ENCODE results near the gene ARSA.

The ARSA gene

GRCh38 chr22:50606165-50606945, 21.6 kb downstream of the ARSA start:
- Histone ChIP-seq H3K4me3 (ENCODE audit: low read length) (no peak overlapping the region), H3F3A (ENCODE audit: control insufficient read depth, insufficient read depth) (0 out of 2 replicates have a peak, but pooled peaks cover 6% of the 10 kb centered on the region), H3K4me1 (ENCODE audit: control insufficient read depth, low read length) (peaks cover 7% of the 10 kb centered on the region), H3K36me3 (ENCODE audit: control insufficient read depth, low read length) (no peaks in the 10 kb centered on the region), H3K79me2 (ENCODE audit: control insufficient read depth, low read length) (no peaks in the 10 kb centered on the region), H3K4me2 (ENCODE audit: low read length) (no peak overlapping the region), H3K27ac (ENCODE audit: low read depth, low read length) (no peak overlapping the region), H3K9me2 (replicated peaks; ENCODE audit: control insufficient read depth, low read length) (no peaks in the 10 kb centered on the region), H3K9me3 (ENCODE audit: control insufficient read depth, insufficient read depth, low read length) (no peaks in the 10 kb centered on the region), H3K27me3 (ENCODE audit: control insufficient read depth, low read length) (peaks cover 50% of the 10 kb centered on the region), H4K20me1 (ENCODE audit: control insufficient read depth, insufficient read depth, low read depth, low read length) (no peaks in the 10 kb centered on the region)
- TF ChIP-seq EZH2phosphoT487 (IDR thresholded peaks at IDR 0.05; ENCODE audit: borderline replicate concordance, low read length) (no peak), CTCF (IDR thresholded peaks at IDR 0.05; ENCODE audit: low read depth, low read length, poor library complexity, severe bottlenecking) (peak; percentile 35)

- Histone ChIP-seq H3K4me2 (ENCODE audit: low read length) (no peak overlapping the region), H3K27me3 (ENCODE audit: control insufficient read depth, low read length) (peaks cover 52% of the 10 kb centered on the region), H3K4me3 (ENCODE audit: low read length) (no peak overlapping the region), H3K36me3 (ENCODE audit: control insufficient read depth, low read length) (no peaks in the 10 kb centered on the region), H3K9me2 (replicated peaks; ENCODE audit: control insufficient read depth, low read length) (no peaks in the 10 kb centered on the region), H4K20me1 (ENCODE audit: control insufficient read depth, insufficient read depth, low read depth, low read length) (no peaks in the 10 kb centered on the region), H3K27ac (ENCODE audit: low read depth, low read length) (no peak overlapping the region), H3F3A (ENCODE audit: control insufficient read depth, insufficient read depth) (0 out of 2 replicates have a peak, but pooled peaks cover 6% of the 10 kb centered on the region), H3K9me3 (ENCODE audit: control insufficient read depth, insufficient read depth, low read length) (no peaks in the 10 kb centered on the region), H3K4me1 (ENCODE audit: control insufficient read depth, low read length) (peaks cover 7% of the 10 kb centered on the region), H3K79me2 (ENCODE audit: control insufficient read depth, low read length) (no peaks in the 10 kb centered on the region)
- TF ChIP-seq EZH2phosphoT487 (IDR thresholded peaks at IDR 0.05; ENCODE audit: borderline replicate concordance, low read length) = no peak
- no peak for TF ChIP-seq CTCF (IDR thresholded peaks at IDR 0.05; ENCODE audit: low read depth, low read length, poor library complexity, severe bottlenecking)
Measured at GRCh38 chr22:50605613-50606074, 22.3 kb downstream of the ARSA start.

GRCh38 chr22:50605002-50605612, 22.8 kb downstream of the ARSA start:
- no peak for TF ChIP-seq CTCF (IDR thresholded peaks at IDR 0.05; ENCODE audit: low read depth, low read length, poor library complexity, severe bottlenecking)
- no peak for TF ChIP-seq EZH2phosphoT487 (IDR thresholded peaks at IDR 0.05; ENCODE audit: borderline replicate concordance, low read length)
- H4K20me1 ChIP-seq (ENCODE audit: control insufficient read depth, insufficient read depth, low read depth, low read length) = no peaks in the 10 kb centered on the region
- no peak overlapping the region for H3K27ac ChIP-seq (ENCODE audit: low read depth, low read length)
- H3K79me2 ChIP-seq (ENCODE audit: control insufficient read depth, low read length) = no peaks in the 10 kb centered on the region
- no peak overlapping the region for H3K4me3 ChIP-seq (ENCODE audit: low read length)
- H3K9me2 ChIP-seq (replicated peaks; ENCODE audit: control insufficient read depth, low read length) = no peaks in the 10 kb centered on the region
- no peaks in the 10 kb centered on the region for H3K9me3 ChIP-seq (ENCODE audit: control insufficient read depth, insufficient read depth, low read length)
- H3F3A ChIP-seq (ENCODE audit: control insufficient read depth, insufficient read depth) = 0 out of 2 replicates have a peak, but pooled peaks cover 6% of the 10 kb centered on the region
- no peak overlapping the region for H3K4me2 ChIP-seq (ENCODE audit: low read length)
- H3K36me3 ChIP-seq (ENCODE audit: control insufficient read depth, low read length) = no peaks in the 10 kb centered on the region
- peaks cover 7% of the 10 kb centered on the region for H3K4me1 ChIP-seq (ENCODE audit: control insufficient read depth, low read length)
- H3K27me3 ChIP-seq (ENCODE audit: control insufficient read depth, low read length) = peaks cover 47% of the 10 kb centered on the region
